Measurements from ENCODE around the gene COL26A1. TPM values are rescaled to one million over a fixed set of nuclear protein-coding genes. Genes with fewer than 3 reads are reported as not detected.

Gene COL26A1
- total and polyA plus RNA-seq, 2 experiments from 2014 or later, result 11.6 to 19.1 TPM

DNA sequence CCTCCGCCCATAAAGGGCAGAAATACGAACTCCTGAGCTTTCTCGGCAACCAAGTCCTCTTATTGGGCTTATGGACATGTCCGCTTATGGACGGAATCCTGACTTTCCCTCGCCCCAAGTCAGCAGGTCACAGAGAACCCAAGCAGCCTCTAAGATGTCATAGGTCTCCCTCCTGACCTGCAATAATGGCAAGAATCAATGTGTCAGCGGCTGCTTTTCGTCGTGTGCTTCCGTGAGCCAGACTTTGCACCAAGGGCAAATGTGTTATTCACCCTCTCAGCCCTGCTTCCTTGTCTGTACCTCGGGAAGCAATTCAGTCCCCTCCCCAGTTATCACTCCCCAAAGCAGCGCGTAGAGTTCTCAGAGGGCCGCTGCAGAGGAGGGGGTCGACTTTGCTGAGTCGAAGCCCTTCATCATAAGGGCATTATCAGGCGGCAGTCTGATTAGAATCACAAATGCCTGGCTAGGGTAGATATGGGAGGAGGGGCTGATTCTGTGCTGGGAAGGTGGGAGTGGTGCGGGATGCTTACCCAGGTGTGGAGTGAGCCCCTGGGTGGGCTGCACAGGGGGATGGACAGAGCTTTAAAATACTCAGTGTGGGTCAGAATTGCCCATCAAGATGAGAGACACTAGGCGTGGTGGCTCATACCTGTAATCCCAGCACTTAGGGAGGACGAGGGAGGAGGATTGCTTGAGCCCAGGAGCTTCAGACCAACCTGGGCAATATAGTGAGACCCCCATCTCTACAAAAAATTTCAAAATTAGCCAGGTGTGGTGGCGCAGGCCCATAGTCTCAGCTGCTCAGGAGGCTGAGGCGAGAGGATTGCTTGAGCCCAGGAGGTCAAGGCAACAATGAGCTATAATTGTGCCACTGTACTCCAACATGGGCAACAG, 36.0 kb downstream of the COL26A1 start:
- no peaks in the 10 kb centered on the region for H3K9me2 ChIP-seq (replicated peaks; ENCODE audit: insufficient read depth)
- H3K27me3 ChIP-seq, result no peaks in the 10 kb centered on the region
- no peaks in the 10 kb centered on the region for H3K36me3 ChIP-seq (replicated peaks; ENCODE audit: insufficient read depth, low read depth)
- H2AFZ ChIP-seq, result no peak overlapping the region
- DNase-seq (ENCODE audit: low spot score), result no peak
- no peaks in the 10 kb centered on the region for H3K9me3 ChIP-seq (ENCODE audit: low read depth)
- WGBS (ENCODE audit: low lambda C conversion rate, missing lambda C conversion rate), result 71% methylated on average over 22 of the region's 22 CpGs
- no peak overlapping the region for H3K4me2 ChIP-seq
- no peak overlapping the region for H3K27ac ChIP-seq
- TF ChIP-seq, protein P1, sequence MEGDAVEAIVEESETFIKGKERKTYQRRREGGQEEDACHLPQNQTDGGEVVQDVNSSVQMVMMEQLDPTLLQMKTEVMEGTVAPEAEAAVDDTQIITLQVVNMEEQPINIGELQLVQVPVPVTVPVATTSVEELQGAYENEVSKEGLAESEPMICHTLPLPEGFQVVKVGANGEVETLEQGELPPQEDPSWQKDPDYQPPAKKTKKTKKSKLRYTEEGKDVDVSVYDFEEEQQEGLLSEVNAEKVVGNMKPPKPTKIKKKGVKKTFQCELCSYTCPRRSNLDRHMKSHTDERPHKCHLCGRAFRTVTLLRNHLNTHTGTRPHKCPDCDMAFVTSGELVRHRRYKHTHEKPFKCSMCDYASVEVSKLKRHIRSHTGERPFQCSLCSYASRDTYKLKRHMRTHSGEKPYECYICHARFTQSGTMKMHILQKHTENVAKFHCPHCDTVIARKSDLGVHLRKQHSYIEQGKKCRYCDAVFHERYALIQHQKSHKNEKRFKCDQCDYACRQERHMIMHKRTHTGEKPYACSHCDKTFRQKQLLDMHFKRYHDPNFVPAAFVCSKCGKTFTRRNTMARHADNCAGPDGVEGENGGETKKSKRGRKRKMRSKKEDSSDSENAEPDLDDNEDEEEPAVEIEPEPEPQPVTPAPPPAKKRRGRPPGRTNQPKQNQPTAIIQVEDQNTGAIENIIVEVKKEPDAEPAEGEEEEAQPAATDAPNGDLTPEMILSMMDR (IDR thresholded peaks at IDR 0.05; ENCODE audit: poor library complexity), result no peak
- no peak for TF ChIP-seq EZH2phosphoT487 (IDR thresholded peaks at IDR 0.05; ENCODE audit: low read depth, severe bottlenecking, unreplicated experiment)
- TF ChIP-seq EZH2 (IDR thresholded peaks at IDR 0.05; ENCODE audit: borderline replicate concordance), result no peak
- H3K4me1 ChIP-seq (ENCODE audit: insufficient read depth), result peaks cover 6% of the 10 kb centered on the region
- H3K4me3 ChIP-seq, result no peak overlapping the region
- no peaks in the 10 kb centered on the region for H4K20me1 ChIP-seq (ENCODE audit: insufficient read depth, poor library complexity, severe bottlenecking)
- no peaks in the 10 kb centered on the region for H3K79me2 ChIP-seq

DNA sequence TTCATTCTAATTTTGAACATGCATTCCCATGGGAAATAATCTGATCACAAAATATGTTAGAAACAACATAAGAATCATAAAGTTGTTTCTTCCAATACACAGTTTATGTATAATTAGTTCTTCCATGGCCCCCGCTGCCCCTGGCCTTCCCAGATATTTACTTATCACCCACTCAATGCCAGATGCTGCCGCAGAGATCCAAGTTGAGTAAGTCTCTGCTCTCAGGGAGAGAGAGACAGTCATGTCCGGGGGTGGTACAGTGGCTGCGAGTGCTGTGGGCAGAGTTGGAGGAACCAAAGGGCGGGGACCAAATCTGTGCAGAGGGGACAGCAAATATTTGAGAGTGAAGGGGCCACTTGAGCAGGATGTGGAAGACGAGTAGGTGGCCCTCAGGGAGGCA, 37.1 kb downstream of the COL26A1 start:
- Histone ChIP-seq H3K4me2 (no peak overlapping the region), H3K9me2 (replicated peaks; ENCODE audit: insufficient read depth) (no peaks in the 10 kb centered on the region), H2AFZ (no peak overlapping the region)

DNA sequence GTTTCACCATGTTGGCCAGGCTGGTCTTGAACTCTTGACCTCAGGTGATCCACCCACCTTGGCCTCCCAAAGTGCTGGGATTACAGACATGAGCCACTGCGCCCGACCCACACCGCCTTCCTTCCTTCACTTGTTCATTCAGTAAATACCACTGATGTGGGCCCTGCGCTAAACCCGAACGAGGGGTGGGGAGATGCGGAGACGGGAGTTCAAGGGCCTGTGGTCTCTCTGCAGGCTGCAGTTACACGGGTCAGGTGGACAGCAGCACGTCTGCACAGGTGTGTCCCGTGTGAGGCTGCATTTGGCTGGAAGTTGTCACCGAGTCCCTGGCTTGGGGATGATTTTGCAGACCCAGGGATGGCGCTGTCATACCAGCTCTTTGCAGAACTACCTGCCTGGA, 38.1 kb downstream of the COL26A1 start:
- 91% methylated on average over 13 of the region's 13 CpGs for WGBS (ENCODE audit: low lambda C conversion rate, missing lambda C conversion rate)
- no peak overlapping the region for H3K27ac ChIP-seq
- TF ChIP-seq EZH2phosphoT487 (IDR thresholded peaks at IDR 0.05; ENCODE audit: low read depth, severe bottlenecking, unreplicated experiment), result no peak
- TF ChIP-seq EZH2 (IDR thresholded peaks at IDR 0.05; ENCODE audit: borderline replicate concordance), result no peak
- TF ChIP-seq, protein P1 (IDR thresholded peaks at IDR 0.05; ENCODE audit: poor library complexity), result no peak
- no peaks in the 10 kb centered on the region for H3K36me3 ChIP-seq (replicated peaks; ENCODE audit: insufficient read depth, low read depth)
- H3K9me2 ChIP-seq (replicated peaks; ENCODE audit: insufficient read depth), result no peaks in the 10 kb centered on the region
- H3K9me3 ChIP-seq (ENCODE audit: low read depth), result no peaks in the 10 kb centered on the region
- H3K4me1 ChIP-seq (ENCODE audit: insufficient read depth), result peaks cover 6% of the 10 kb centered on the region
- no peak for DNase-seq (ENCODE audit: low spot score)
- no peaks in the 10 kb centered on the region for H4K20me1 ChIP-seq (ENCODE audit: insufficient read depth, poor library complexity, severe bottlenecking)
- H3K79me2 ChIP-seq, result no peaks in the 10 kb centered on the region
- H3K4me2 ChIP-seq, result no peak overlapping the region
- H2AFZ ChIP-seq, result no peak overlapping the region
- H3K27me3 ChIP-seq, result no peaks in the 10 kb centered on the region
- H3K4me3 ChIP-seq, result no peak overlapping the region

More for the DNA sequence above, 37.1 kb downstream of the COL26A1 start:
- Histone ChIP-seq H3K9me3 (ENCODE audit: low read depth) (no peaks in the 10 kb centered on the region), H3K27me3 (no peaks in the 10 kb centered on the region), H3K36me3 (replicated peaks; ENCODE audit: insufficient read depth, low read depth) (no peaks in the 10 kb centered on the region), H3K4me3 (no peak overlapping the region), H3K4me1 (ENCODE audit: insufficient read depth) (peaks cover 6% of the 10 kb centered on the region), H3K27ac (no peak overlapping the region), H3K79me2 (no peaks in the 10 kb centered on the region), H4K20me1 (ENCODE audit: insufficient read depth, poor library complexity, severe bottlenecking) (no peaks in the 10 kb centered on the region)
- TF ChIP-seq EZH2phosphoT487 (IDR thresholded peaks at IDR 0.05; ENCODE audit: low read depth, severe bottlenecking, unreplicated experiment), result no peak
- TF ChIP-seq, protein P1 (IDR thresholded peaks at IDR 0.05; ENCODE audit: poor library complexity), result no peak
- TF ChIP-seq EZH2 (IDR thresholded peaks at IDR 0.05; ENCODE audit: borderline replicate concordance), result no peak
- no peak for DNase-seq (ENCODE audit: low spot score)
- WGBS (ENCODE audit: low lambda C conversion rate, missing lambda C conversion rate), result 67% methylated on average over 6 of the region's 6 CpGs
